Nephron progenitor cell (in vitro differentiated cells): ENCODE data around the gene MMP24.

Source experiments
- DNase-seq: peaks from one replicate; pipeline ENCODE4 v3.0.0; 2021
- H3K27ac Mint-ChIP-seq: 2 replicates; pipeline ENCODE4 v1.8.0; 2021; ENCODE audit warnings: mild to moderate bottlenecking, moderate library complexity, mixed read lengths
- H3K27me3 Mint-ChIP-seq: 2 replicates; pipeline ENCODE4 v1.8.0; 2021; ENCODE audit warnings: mild to moderate bottlenecking, low read depth, mixed read lengths; ENCODE audit not compliant: poor library complexity
- H3K36me3 Mint-ChIP-seq: 2 replicates; pipeline ENCODE4 v1.8.0; 2021; ENCODE audit warnings: low read depth, mixed read lengths
- H3K4me1 Mint-ChIP-seq: 2 replicates; pipeline ENCODE4 v1.8.0; 2021; ENCODE audit warnings: mixed read lengths
- H3K4me3 Mint-ChIP-seq: 2 replicates; pipeline ENCODE4 v1.8.0; 2021; ENCODE audit warnings: mild to moderate bottlenecking, moderate library complexity, mixed read lengths
- H3K9me3 Mint-ChIP-seq: 2 replicates; pipeline ENCODE4 v1.8.0; 2021; ENCODE audit warnings: mild to moderate bottlenecking, moderate library complexity, mixed read lengths
- CTCF ChIP-seq: fragments of 200-600 bp; sonication (generic); IDR thresholded peaks from 2 replicates; pipeline ENCODE4 v1.5.0; 2021; ENCODE audit warnings: antibody characterized with exemption

The MMP24 gene

GRCh38 chr20:35273449-35274171 lies 47.1 kb downstream of the MMP24 start:
- Mint-ChIP-seq H3K4me1 (peaks cover 36% of the 10 kb centered on the region), H3K9me3 (no peaks in the 10 kb centered on the region), H3K4me3 (no peak overlapping the region), H3K27me3 (peaks cover 1% of the 10 kb centered on the region), H3K27ac (no peak overlapping the region), H3K36me3 (peaks cover 5% of the 10 kb centered on the region)
- no peak for TF ChIP-seq CTCF
- DNase-seq: no peak

GRCh38 chr20:35274172-35275092 lies 47.9 kb downstream of the MMP24 start:
- H3K27me3 Mint-ChIP-seq: peaks cover 3% of the 10 kb centered on the region
- H3K36me3 Mint-ChIP-seq: peaks cover 13% of the 10 kb centered on the region
- no peak for TF ChIP-seq CTCF
- H3K4me1 Mint-ChIP-seq: peaks cover 34% of the 10 kb centered on the region
- H3K27ac Mint-ChIP-seq: no peak overlapping the region
- H3K9me3 Mint-ChIP-seq: no peaks in the 10 kb centered on the region
- no peak overlapping the region for H3K4me3 Mint-ChIP-seq
- no peak for DNase-seq

GRCh38 chr20:35275741-35276251 lies 49.3 kb downstream of the MMP24 start:
- TF ChIP-seq CTCF: no peak
- DNase-seq: no peak
- peak overlapping the region; percentile 94 for H3K4me3 Mint-ChIP-seq
- H3K4me1 Mint-ChIP-seq: peaks cover 23% of the 10 kb centered on the region
- H3K9me3 Mint-ChIP-seq: no peaks in the 10 kb centered on the region
- peaks cover 26% of the 10 kb centered on the region for H3K36me3 Mint-ChIP-seq
- peaks cover 3% of the 10 kb centered on the region for H3K27me3 Mint-ChIP-seq
- no peak overlapping the region for H3K27ac Mint-ChIP-seq

- peaks cover 28% of the 10 kb centered on the region for H3K36me3 Mint-ChIP-seq
- no peak overlapping the region for H3K27ac Mint-ChIP-seq
- H3K4me1 Mint-ChIP-seq: peaks cover 18% of the 10 kb centered on the region
- H3K9me3 Mint-ChIP-seq: no peaks in the 10 kb centered on the region
- H3K4me3 Mint-ChIP-seq: peak overlapping the region; percentile 94
- no peak for DNase-seq
- peaks cover 3% of the 10 kb centered on the region for H3K27me3 Mint-ChIP-seq
- TF ChIP-seq CTCF: no peak
These were observed 49.9 kb downstream of the MMP24 start for GRCh38 chr20:35276408-35276807.

- Mint-ChIP-seq H3K27ac (peak overlapping the region; percentile 93), H3K36me3 (peaks cover 35% of the 10 kb centered on the region), H3K27me3 (peaks cover 3% of the 10 kb centered on the region), H3K4me1 (peaks cover 18% of the 10 kb centered on the region), H3K4me3 (peak overlapping the region; percentile 94), H3K9me3 (no peaks in the 10 kb centered on the region)
- DNase-seq: no peak
- TF ChIP-seq CTCF: no peak
These were observed 50.6 kb downstream of the MMP24 start for GRCh38 chr20:35277127-35277526.
